Measurements from ENCODE around the gene SPRY4.
"Not testable (repeated sequence)": the region's sequence is repeated elsewhere in the genome, so short reads cannot be mapped to it uniquely, and the experiment has no call there.

Gene SPRY4

DNA sequence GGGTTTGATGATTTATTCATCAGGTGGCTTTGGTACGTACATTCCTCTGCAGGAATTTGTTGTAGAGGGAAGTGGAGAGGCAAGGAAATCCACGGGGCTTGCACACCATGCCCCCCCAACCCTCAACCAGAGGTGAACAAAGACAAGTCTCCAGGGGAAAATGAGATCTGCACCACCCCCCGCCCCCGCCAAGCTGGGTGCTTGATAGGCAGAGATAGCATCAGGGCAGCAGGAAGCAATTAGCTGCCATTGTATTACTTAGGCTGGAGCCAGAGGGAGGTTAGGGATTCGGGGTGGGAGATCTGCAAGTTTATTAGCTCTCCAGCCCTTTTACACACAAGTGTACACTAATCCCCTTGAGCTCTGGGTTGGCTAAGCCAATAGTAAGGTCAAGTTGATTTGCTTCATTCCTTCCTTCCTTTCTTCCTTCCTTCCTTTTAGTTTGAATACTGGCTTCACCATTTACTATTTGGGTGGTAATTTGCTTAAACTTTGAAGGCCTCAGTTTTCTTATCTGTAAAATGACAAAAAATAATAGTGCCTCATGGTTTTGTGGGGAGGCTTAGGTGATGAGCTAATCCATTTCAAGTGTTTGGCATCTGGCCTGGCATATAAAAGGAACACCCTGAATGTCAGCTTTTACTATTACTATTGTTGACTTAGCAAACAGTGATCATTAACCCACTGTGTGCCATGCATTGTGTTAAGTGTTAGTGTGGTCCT is 34.1 kb downstream of the SPRY4 start:
- DNase-seq: no peak

DNA sequence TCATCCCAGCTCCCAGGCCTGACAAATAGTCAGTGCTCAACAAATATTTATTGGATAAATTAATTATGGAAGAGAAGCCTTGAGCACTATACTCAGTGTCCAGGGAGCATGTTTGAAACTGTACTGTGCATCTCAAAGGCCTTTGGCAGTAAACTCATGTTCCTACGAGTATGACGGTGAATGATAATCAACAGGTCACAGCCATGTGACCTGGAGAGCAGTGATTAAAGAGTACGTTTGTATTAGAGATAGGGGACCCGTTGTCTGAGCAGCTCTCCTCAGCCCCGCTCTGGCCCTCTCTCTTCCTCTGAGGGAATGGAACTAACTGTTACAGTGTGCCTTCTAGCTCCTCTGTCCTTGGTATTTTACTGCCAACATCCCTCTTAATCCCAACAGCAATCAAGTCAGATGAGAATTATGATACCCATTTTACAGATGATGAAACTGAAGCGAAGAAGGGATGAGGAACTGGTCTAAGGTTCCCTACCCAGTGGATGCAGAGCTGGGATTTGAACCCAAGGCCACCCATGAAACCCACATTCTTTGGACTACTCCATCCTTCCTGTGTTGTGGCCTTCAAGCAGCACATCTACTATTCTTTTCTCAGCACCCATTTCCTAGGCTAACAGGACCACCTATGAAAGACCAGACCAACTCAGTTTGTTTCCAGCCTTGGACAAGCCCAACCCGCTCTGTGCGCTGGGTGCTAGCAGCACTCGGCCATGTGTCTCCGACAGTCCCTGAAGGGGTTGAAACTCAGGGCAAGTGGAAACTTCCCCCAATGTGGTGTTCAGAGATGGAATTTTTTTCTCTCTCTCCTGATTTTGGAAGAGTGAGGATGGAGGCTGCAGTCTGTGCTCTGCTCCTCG is 34.9 kb downstream of the SPRY4 start:
- DNase-seq: no peak

DNA sequence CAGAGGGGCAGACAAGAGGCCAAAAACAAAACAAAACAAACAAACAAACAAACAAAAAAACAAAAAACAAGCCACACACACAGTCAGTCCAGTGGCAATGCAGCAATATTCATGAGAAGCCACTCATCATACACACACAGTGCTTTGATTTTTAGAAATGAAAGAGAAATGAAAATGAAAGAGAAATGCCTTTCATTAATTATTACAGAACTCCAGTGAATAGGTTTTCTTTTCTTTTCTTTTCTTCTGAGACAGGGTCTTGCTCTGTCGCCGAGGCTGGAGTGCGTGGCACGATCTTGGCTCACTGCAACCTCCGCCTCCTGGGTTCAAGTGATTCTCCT is 36.9 kb downstream of the SPRY4 start:
- DNase-seq: no peak

DNA sequence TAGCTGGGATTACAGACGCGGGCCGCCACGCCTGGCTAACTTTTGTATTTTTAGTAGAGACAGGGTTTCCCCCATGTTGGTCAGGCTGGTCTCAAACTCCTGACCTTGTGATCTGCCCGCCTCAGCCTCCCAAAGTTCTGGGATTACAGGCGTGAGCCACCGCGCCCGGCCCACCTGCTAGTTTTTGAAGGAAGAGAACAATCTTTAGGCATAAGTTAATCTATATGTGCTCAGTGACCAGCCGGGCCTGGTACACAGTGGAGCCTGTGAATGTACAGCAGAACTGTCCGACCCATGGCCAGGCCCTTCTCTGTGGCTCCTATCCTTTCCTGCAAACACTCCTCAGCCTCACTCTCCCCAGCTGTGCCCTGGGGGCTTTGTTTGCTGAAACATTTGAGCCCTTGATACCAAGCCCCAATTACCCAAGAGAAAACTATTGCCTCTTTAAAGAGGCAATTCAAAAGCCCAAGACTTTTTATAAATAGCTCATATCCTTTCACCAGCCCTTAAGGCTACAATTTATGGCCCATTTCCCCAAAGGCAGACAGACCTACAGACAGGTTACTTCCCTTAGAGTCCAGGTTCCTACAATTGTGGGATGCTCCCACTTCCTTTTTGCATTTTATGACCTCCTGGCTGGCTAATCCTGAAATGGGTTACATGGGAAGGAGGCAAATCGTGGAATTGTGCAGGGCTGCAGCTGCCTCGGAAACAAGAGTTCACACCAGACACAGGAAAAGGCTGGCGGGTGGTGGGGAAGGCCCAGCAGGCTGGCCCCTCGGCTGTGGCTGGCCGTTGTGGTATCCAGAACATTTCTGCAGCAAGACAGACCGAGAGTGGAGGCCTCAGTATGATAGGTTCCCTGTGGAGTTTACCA is 37.5 kb downstream of the SPRY4 start:
- no peak for DNase-seq

DNA sequence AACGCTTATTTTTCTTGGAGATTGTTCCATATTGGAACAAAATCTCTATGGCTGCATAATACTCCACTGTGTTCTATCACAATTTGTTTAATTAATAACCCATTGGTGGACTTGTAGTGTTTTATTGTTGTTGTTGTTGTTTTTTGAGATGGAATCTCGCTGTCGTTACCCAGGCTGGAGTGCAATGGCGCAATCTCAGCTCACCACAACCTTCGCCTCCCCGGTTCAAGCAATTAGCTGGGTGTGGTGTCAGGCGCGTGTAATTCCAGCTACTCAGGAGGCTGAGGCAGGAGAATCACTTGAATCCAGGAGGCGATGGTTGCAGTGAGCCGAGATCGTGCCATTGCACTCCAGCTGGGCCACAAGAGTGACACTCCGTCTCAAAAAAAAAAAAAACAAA is 38.7 kb downstream of the SPRY4 start:
- no peak for DNase-seq

DNA sequence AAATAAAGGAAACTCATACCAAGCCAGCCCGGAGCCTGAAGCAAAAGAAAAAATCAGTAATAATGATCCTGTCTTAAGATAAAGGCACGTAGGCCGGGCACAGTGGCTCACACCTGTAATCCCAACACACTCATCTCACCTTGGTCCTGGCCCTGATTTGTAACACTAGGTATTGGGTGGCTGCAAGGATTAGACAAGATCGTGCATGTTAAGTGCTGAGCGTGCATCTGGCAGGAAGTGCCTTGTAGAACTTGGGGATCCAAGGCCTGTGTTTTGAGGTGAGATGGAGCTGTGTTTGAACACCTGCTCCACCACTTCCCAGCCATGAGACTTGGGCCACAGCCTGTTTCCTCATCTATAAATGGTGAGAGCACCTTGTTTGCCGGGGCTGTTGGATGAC is 41.5 kb downstream of the SPRY4 start:
- DNase-seq: no peak

DNA sequence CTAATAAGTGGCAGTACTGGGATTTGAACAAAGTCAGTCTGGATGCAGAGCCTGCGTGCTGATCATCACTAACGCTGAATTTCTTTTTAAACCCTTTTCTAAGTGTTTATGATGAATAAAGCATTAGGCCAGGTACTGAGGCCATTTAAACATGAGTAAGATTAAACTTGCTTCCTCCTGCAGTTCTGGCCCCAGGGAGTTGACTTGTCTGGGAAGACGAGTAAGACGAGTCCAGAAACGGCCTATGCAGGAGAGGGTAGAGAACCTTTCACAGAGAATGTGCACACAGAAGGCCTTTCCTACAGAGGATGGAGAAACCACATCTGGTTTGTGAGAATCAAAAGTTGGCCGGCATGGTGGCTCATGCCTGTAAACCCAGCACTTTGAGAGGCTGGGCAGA is 42.9 kb downstream of the SPRY4 start:
- no peak for DNase-seq

DNA sequence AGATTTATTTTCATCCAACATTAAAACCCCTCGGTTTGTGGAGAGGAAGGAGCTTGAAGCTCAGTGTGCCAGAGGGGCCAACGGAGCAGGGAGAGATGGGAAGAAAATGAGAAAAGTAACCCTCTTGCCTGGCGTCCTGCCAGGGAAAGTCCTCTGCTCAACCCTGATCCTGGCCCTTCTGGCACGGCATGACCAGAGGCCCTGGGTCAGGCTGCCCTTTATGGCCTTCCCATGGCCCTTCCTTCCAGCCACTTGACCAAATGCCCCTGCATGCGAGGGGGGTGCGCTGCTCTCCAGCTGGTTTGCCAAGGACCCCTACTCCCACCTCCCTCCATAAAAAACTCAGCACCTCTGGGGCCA is 43.8 kb downstream of the SPRY4 start:
- no peak for DNase-seq

DNA sequence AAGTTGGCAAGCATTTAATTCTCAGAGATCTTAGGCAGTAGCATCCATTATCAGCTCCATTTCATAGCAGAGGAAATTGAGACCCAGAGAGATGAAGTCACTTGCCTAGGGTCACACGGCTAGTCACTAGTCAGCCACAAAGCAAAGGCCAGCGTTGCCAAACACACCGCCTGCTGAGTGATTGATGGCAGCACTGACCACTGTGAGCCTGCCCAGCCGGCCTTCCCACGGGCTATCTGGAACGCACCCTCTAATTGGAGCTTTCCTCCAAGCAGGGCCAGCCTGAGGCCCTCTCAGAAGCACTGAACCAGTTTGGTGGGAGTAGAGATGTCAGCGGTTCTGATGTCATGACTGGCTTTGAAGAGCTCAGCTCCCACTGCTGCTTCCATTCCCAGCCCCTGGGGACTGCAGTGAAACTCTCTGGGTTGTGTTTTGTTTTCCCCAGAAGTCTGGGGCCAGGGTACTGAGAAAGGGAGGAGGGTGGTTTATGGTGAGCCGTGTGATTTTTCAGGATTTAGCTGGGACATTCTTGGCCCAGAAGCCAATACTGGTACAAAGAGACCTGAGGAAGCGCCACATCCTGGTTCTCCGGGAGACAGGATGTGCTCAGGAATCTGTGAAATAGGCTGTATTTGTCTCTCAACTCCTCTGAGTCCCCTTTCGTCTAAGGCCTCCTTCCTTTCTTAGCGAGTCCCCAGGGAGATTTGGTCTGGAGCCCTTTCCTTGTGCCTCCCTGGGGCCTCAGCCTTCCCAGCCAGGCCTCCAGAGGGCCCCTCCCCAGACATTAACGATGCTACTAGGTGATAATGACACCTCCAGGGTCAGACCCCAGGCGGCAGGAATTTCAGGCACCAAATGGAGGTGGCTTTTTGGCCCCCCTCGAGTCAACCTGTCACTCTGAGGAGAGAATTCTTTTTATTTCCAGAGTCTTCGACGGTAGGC is 44.5 kb downstream of the SPRY4 start:
- no peak for DNase-seq

DNA sequence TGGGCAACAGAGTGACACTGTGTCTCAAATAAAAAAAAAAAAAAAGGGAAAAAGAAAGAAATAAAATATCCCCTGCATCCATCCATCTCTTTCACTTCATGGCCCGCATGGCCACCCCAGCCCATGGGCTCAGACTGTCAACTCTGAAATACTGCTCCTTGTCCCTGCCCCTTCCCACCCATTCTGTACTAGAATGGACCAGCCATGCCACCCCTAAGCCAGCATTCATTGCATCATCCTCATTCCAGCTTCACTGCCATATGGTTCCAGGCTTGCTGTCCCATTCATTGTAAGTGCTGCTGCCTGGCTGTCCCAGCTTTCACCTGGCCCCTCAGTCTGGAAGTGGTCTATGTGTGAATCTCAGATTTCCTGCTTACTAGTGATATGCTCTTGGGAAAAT is 46.2 kb downstream of the SPRY4 start:
- no peak for DNase-seq

DNA sequence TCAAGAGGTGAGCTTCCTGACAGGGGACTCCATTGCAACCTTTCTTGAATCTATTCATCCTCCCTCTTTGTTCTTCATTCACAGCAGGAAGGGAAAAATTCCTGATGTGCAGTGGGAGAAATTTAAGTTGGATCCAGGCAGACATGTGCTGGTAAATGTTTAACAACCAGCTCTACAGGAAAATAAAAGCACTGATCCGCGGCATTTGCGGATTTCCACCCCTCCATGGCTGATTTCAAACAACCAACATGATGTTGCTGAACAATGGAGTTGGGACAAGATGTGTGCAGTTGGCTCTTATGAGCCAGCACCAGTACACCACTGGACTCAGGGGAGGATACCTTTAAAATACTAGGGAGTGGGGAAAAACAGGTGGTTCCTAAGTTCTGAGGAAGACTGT is 47.0 kb downstream of the SPRY4 start:
- DNase-seq: no peak

DNA sequence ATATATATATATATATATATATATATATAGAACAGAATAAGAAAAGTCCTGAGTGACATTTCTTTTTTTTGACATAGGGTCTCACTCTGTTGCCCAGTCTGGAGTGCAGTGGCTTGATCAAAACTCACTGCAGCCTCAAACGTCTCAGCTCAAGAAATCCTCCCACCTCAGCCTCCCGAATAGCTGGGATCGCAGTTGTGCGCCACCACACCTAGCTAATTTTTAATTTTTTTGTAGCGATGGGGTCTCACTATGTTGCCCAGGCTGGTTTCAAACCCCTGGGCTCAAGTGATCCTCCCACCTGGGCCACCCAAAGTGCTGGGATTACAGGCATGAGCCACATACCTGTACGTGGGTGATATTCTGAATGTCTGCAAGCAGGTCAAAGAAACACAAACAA is 48.3 kb downstream of the SPRY4 start:
- no peak for DNase-seq

DNA sequence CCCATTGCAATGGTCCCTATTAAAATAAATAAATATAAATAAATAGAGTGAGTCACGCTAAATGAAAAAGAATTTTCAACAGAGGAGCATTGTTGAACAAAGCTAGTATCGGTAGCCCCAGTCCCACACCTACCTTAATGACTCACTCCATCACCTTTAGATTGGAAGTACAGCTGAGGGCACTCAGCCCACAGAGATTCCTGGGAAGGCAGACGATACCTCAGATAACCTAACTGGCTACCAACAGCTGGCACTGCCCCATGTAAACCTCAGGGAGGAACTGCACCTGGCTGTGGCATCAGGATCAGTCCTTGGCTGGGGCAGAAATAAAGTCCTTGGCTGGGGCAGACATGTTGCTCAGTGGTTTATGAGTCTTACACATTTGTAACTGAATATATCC is 49.3 kb downstream of the SPRY4 start:
- no peak for DNase-seq

DNA sequence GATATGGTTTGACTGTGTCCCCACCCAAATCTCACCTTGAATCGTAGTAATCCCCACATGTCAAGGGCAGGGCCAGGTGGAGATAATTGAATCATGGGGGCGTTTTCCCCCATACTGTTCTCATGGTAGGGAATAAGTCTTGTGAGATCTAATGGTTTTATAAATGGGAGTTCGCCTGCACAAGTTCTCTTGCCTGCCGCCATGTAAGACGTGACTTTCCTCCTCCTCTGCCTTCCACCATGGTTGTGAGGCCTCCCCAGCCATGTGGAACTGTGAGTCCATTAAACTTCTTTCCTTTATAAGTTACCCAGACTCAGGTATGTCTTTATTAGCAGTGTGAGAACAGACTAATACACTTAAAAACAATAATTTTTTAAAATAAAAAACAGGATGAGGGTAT is 52.2 kb downstream of the SPRY4 start:
- not testable (repeated sequence) for DNase-seq

DNA sequence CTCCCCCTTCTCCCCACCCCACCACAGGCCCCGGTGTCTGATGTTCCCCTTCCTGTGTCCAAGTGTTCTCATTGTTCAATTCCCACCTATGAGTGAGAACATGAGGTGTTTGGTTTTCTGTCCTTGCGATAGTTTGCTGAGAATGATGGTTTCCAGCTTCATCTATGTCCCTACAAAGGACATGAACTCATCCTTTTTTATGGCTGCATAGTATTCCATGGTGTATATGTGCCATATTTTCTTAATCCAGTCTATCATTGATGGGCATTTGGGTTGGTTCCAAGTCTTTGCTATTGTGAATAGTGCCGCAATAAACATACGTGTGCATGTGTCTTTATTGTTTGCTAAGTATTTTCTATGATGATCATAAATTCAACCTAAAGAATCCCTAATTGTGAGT is 60.7 kb downstream of the SPRY4 start:
- DNase-seq: not testable (repeated sequence)

DNA sequence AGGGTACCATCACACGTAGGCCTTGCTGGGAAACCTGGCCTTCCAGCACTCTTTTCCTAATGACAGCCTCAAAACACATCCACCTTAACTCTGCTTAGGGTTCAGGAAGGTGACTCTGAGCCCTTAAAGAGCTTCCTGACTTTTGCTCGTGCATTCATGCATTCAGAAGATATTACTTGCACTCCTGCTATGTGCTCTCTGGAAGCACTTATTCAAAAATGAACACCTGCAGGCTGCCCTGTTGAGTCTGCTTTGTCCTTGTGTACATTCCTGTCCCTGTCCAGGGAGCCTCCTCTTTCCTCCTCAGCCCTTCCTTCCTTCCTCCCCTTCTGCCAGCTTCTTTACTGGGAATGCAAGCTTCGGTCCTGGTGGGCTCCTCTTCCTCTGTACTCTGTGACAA is 61.5 kb downstream of the SPRY4 start:
- no peak for DNase-seq

DNA sequence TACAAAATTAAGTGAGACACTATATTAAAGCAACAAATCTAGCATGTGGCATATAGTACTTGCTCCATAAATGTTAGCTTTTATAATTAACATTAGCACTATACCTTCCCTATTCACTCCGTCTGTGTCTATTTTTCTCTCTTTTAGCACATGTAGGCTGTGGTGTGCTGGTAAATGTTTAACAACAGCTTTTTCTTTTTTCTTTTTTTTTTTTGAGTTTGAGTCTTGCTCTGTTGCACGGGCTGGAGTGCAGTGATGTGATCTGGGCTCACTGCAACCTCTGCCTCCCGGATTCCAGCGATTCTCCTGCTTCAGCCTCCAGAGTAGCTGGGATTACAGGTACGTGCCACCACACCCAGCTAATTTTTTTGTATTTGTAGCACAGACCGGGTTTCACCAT is 62.1 kb downstream of the SPRY4 start:
- DNase-seq: no peak

Data from CD4-positive, alpha-beta T cell treated with Interleukin-15 for 1 hour (primary cell).